H9 (cell line): Measurements from ENCODE around the gene TEX10. TPM values are rescaled to one million over a fixed set of nuclear protein-coding genes. Genes with fewer than 3 reads are reported as not detected.

Source experiments
- DNase-seq: peaks from one replicate; pipeline ENCODE4 v3.0.0-alpha.2; 2017
- H2AFZ ChIP-seq: one replicate; pipeline ENCODE4 v1.6.1; 2013; ENCODE audit warnings: mild to moderate bottlenecking, low read length, control low read depth, moderate library complexity
- H2AK5ac ChIP-seq: 2 replicates; pipeline ENCODE4 v1.6.1; 2013; ENCODE audit warnings: low read length, control low read depth, mixed read lengths; ENCODE audit not compliant: insufficient read length
- H2BK120ac ChIP-seq: one replicate; pipeline ENCODE4 v1.6.1; 2013; ENCODE audit warnings: low read depth, mild to moderate bottlenecking, low read length, control low read depth, inconsistent platforms; ENCODE audit not compliant: poor library complexity, severe bottlenecking
- H2BK12ac ChIP-seq: 2 replicates; pipeline ENCODE4 v1.6.1; 2013; ENCODE audit warnings: low read length, control low read depth, mixed read lengths, low read depth; ENCODE audit not compliant: insufficient read length
- H2BK15ac ChIP-seq: 2 replicates; pipeline ENCODE4 v1.6.1; 2013; ENCODE audit warnings: low read depth, low read length, control low read depth
- H2BK20ac ChIP-seq: one replicate; pipeline ENCODE4 v1.6.1; 2013; ENCODE audit warnings: low read depth, mild to moderate bottlenecking, low read length, control low read depth, inconsistent platforms; ENCODE audit not compliant: poor library complexity, severe bottlenecking
- H2BK5ac ChIP-seq: 2 replicates; pipeline ENCODE4 v1.6.1; 2013; ENCODE audit warnings: low read length, control low read depth, mixed read lengths; ENCODE audit not compliant: insufficient read length
- H3K14ac ChIP-seq: 2 replicates; pipeline ENCODE4 v1.6.1; 2013; ENCODE audit warnings: low read length, control low read depth; ENCODE audit not compliant: insufficient read depth
- H3K18ac ChIP-seq: 2 replicates; pipeline ENCODE4 v1.6.1; 2013; ENCODE audit warnings: low read depth, mild to moderate bottlenecking, mixed read lengths, low read length, control low read depth; ENCODE audit not compliant: insufficient read length
- H3K23ac ChIP-seq: 2 replicates; pipeline ENCODE4 v1.6.1; 2013; ENCODE audit warnings: low read length, control low read depth, mixed read lengths, low read depth; ENCODE audit not compliant: insufficient read length
- H3K23me2 ChIP-seq: 2 replicates; pipeline ENCODE4 v1.6.1; 2013; ENCODE audit warnings: low read depth, mild to moderate bottlenecking, mixed read lengths, low read length, control low read depth; ENCODE audit not compliant: insufficient read length, poor library complexity, severe bottlenecking
- H3K27ac ChIP-seq: 2 replicates; pipeline ENCODE4 v1.5.1; 2013; ENCODE audit warnings: low read length, control low read depth, mixed read lengths, low read depth; ENCODE audit not compliant: insufficient read length
- H3K27me3 ChIP-seq: 2 replicates; pipeline ENCODE4 v1.6.1; 2013; ENCODE audit warnings: low read length, control low read depth, inconsistent platforms; ENCODE audit not compliant: insufficient read depth
- H3K4ac ChIP-seq: 2 replicates; pipeline ENCODE4 v1.6.1; 2013; ENCODE audit warnings: low read depth, mild to moderate bottlenecking, control low read depth, inconsistent platforms, low read length, moderate library complexity
- H3K4me1 ChIP-seq: 2 replicates; pipeline ENCODE4 v1.6.1; 2013; ENCODE audit warnings: low read length, control low read depth, inconsistent platforms; ENCODE audit not compliant: insufficient read depth
- H3K4me2 ChIP-seq: 2 replicates; pipeline ENCODE4 v1.6.1; 2013; ENCODE audit warnings: low read length, control low read depth, mixed read lengths; ENCODE audit not compliant: insufficient read length, insufficient read depth
- H3K56ac ChIP-seq: 2 replicates; pipeline ENCODE4 v1.6.1; 2013; ENCODE audit warnings: low read depth, mild to moderate bottlenecking, mixed read lengths, low read length, control low read depth; ENCODE audit not compliant: insufficient read length
- H3K79me1 ChIP-seq: 2 replicates; pipeline ENCODE4 v1.6.1; 2013; ENCODE audit warnings: low read depth, mild to moderate bottlenecking, moderate library complexity, low read length, control low read depth, inconsistent platforms; ENCODE audit not compliant: insufficient read depth, poor library complexity, severe bottlenecking
- H3K79me2 ChIP-seq: 2 replicates; pipeline ENCODE4 v1.6.1; 2013; ENCODE audit warnings: low read length, control low read depth, inconsistent platforms; ENCODE audit not compliant: insufficient read depth
- H3K9ac ChIP-seq: 2 replicates; pipeline ENCODE4 v1.6.1; 2013; ENCODE audit warnings: low read length, control low read depth, mixed read lengths; ENCODE audit not compliant: insufficient read length; ENCODE audit errors: extremely low read depth
- H3K9me3 ChIP-seq: one replicate; pipeline ENCODE4 v1.6.1; 2013; ENCODE audit warnings: low read depth, low read length, inconsistent platforms; ENCODE audit not compliant: control insufficient read depth
- H3T11ph ChIP-seq: one replicate; pipeline ENCODE4 v1.6.1; 2013; ENCODE audit warnings: mild to moderate bottlenecking, low read length, control low read depth, inconsistent platforms
- H4K20me1 ChIP-seq: one replicate; pipeline ENCODE4 v1.6.1; 2013; ENCODE audit not compliant: control insufficient read depth, insufficient read length, insufficient read depth
- H4K5ac ChIP-seq: 2 replicates; pipeline ENCODE4 v1.6.1; 2013; ENCODE audit warnings: low read depth, mild to moderate bottlenecking, mixed read lengths, low read length, control low read depth; ENCODE audit not compliant: insufficient read length
- H4K8ac ChIP-seq: replicated peaks from 2 replicates; pipeline ENCODE4 v1.6.1; 2013; ENCODE audit warnings: low read length, control low read depth, mixed read lengths, low read depth; ENCODE audit not compliant: insufficient read length
- H4K91ac ChIP-seq: 2 replicates; pipeline ENCODE4 v1.6.1; 2013; ENCODE audit warnings: low read depth, mild to moderate bottlenecking, moderate library complexity, mixed read lengths, low read length, control low read depth; ENCODE audit not compliant: insufficient read length
- H3K27ac Mint-ChIP-seq, 3 experiments: 2 replicates in 2 of 3; 3 replicates in 1 of 3; pipeline ENCODE4 v1.8.0; 2020 to 2021; ENCODE audit warnings: mixed read lengths in 3 of 3, mild to moderate bottlenecking in 1 of 3, moderate library complexity in 1 of 3
- H3K27me3 Mint-ChIP-seq: 2 replicates; pipeline ENCODE4 v1.8.0; 2021; ENCODE audit warnings: low read depth, mild to moderate bottlenecking, moderate library complexity, mixed read lengths
- H3K36me3 Mint-ChIP-seq, 3 experiments: 2 replicates in 2 of 3; 3 replicates in 1 of 3; pipeline ENCODE4 v1.8.0; 2020 to 2021; ENCODE audit warnings: low read depth in 3 of 3, mixed read lengths in 3 of 3; ENCODE audit not compliant: insufficient read depth in 1 of 3
- H3K4me1 Mint-ChIP-seq, 2 experiments: 2 replicates each; pipeline ENCODE4 v1.8.0; 2020; ENCODE audit warnings: mixed read lengths in 2 of 2
- H3K4me3 Mint-ChIP-seq, 2 experiments: 2 replicates in 1 of 2; 3 replicates in 1 of 2; pipeline ENCODE4 v1.8.0; 2020 to 2021; ENCODE audit warnings: mild to moderate bottlenecking in 2 of 2, mixed read lengths in 2 of 2, moderate library complexity in 1 of 2
- H3K9me3 Mint-ChIP-seq, 2 experiments: 2 replicates in 1 of 2; 3 replicates in 1 of 2; pipeline ENCODE4 v1.8.0; 2020; ENCODE audit warnings: mild to moderate bottlenecking in 2 of 2, mixed read lengths in 2 of 2, moderate library complexity in 1 of 2
- WGBS: extraction: QIAGEN DNeasy Blood & Tissue Kit; methylation state at CpG from one replicate; pipeline ENCODE4 v1.1.7; 2013; ENCODE audit warnings: missing lambda C conversion rate, low lambda C conversion rate, mixed read lengths; ENCODE audit not compliant: insufficient read length; ENCODE audit errors: extremely low coverage; 5-methylcytosine and 5-hydroxymethylcytosine counted together
- total RNA-seq: library from RNA; stranded (reverse); gene quantifications from 2 replicates; pipeline ENCODE4 v1.2.1, GENCODE V29; 2021
- TF ChIP-seq, protein P1 (sequence below): fragments of 200-600 bp; sonication (generic); conservative IDR thresholded peaks from 3 replicates; pipeline ENCODE4 v1.8.0; 2021; ENCODE audit warnings: antibody characterized with exemption, mild to moderate bottlenecking

The TEX10 gene
- total RNA-seq, 1 experiment from 2014 or later, result 70.8 TPM

DNA sequence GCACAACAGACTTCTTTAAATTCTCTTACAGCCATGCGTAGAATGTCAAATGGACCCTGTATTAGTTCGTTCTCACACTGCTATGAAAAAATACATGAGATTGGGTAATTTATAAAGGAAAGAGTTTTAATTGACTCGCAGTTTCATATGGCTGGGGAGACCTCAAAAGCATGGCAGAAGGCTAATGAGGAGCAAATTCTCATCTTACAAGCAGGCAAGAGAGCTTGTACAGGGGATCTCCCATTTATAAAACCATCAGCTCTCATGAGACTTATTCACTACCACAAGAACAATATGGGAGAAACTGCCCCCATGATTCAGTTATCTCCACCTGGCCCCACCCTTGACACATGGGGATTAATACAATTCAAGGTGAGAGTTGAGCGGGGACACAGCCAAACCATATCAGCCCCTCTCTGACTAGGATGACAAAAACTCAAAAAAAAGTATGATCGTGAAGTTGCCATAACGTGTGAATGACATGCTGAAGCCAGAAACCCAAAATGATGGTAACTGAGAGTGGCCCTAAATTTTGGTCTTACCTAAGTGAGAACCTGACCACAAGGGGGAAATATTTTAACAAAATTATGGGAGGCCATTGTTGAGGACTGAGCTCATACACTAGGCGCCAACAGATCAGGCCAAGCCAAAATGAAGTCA lies 17.5 kb upstream of the TEX10 start:
- H3K9me3 Mint-ChIP-seq, result peaks cover 21 to 22% of the 10 kb centered on the region in 2 experiments
- TF ChIP-seq, protein P1, sequence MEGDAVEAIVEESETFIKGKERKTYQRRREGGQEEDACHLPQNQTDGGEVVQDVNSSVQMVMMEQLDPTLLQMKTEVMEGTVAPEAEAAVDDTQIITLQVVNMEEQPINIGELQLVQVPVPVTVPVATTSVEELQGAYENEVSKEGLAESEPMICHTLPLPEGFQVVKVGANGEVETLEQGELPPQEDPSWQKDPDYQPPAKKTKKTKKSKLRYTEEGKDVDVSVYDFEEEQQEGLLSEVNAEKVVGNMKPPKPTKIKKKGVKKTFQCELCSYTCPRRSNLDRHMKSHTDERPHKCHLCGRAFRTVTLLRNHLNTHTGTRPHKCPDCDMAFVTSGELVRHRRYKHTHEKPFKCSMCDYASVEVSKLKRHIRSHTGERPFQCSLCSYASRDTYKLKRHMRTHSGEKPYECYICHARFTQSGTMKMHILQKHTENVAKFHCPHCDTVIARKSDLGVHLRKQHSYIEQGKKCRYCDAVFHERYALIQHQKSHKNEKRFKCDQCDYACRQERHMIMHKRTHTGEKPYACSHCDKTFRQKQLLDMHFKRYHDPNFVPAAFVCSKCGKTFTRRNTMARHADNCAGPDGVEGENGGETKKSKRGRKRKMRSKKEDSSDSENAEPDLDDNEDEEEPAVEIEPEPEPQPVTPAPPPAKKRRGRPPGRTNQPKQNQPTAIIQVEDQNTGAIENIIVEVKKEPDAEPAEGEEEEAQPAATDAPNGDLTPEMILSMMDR, result no peak; the same call in 2 of the 3 replicates
- WGBS, result no CpG with 5 or more reads among the region's 7 CpGs

More for the DNA sequence above, 17.5 kb upstream of the TEX10 start:
- Histone ChIP-seq H3K9ac (no peak overlapping the region), H3K9me3 (peaks cover 13% of the 10 kb centered on the region), H2BK120ac (no peak overlapping the region), H4K20me1 (no peaks in the 10 kb centered on the region), H3K79me2 (no peaks in the 10 kb centered on the region; the same call in 1 of the 2 replicates), H2BK15ac (no peak overlapping the region), H3K23me2 (no peaks in the 10 kb centered on the region), H3K14ac (no peak overlapping the region), H4K5ac (no peak overlapping the region), H4K8ac (no peak overlapping the region), H2AK5ac (no peak overlapping the region), H3K4me1 (no peaks in the 10 kb centered on the region), H3K79me1 (no peaks in the 10 kb centered on the region), H3K4ac (no peak overlapping the region), H3K27me3 (no peaks in the 10 kb centered on the region), H2BK20ac (no peak overlapping the region), H4K91ac (no peak overlapping the region), H3T11ph (no peak overlapping the region), H3K56ac (no peak overlapping the region), H3K4me2 (no peak overlapping the region), H2BK12ac (no peak overlapping the region), H3K18ac (no peak overlapping the region), H2AFZ (no peak overlapping the region), H3K23ac (no peak overlapping the region), H2BK5ac (no peak overlapping the region), H3K27ac (no peak overlapping the region)
- Mint-ChIP-seq H3K36me3 (peaks cover 12 to 53% (median 29%) of the 10 kb centered on the region in 3 experiments), H3K27ac (no peak overlapping the region; a peak in 1 of 7 replicates), H3K4me3 (no peak overlapping the region), H3K4me1 (peaks cover 7 to 10% of the 10 kb centered on the region in 2 experiments; a peak in 3 of 4 replicates), H3K27me3 (peaks cover 2% of the 10 kb centered on the region; the same call in 1 of the 2 replicates)
- no peak for DNase-seq
